ENCODE results near the gene ABCG2.

The ABCG2 gene

DNA sequence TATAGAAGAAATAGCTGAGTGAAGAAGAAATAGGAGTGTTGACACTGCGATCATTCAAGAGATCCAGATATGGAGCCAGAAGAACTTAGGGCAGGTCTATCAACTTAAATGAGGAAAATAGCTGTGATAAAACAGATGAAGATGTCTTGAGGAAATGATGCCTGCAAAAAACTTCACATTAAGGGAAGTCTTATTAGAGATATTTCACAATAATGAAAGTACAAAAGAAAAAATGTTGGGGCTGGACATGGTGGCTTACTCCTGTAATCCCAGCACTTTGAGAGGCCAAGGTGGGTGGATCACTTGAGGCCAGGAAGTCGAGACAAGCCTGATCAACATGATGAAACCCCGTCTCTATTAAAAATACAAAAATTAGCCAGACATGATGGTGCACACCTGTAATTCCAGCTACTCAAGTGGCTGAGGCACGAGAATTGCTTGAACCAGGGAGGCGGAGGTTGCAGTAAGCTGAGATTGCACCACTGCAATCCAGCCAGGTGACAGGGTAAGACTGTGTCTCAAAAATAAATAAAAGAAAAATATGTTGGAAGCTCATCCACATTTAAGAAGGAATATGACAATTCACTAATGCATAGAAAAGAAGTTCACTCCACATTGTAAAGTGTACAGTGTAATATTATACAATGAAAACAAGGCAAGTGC lies 94.7 kb downstream of the ABCG2 start:
- DNase-seq (ENCODE audit: low spot score), result no peak

GRCh38 chr4:88062843-88063242 lies 95.6 kb downstream of the ABCG2 start:
- no peak for DNase-seq (ENCODE audit: low spot score)

- DNase-seq (ENCODE audit: low spot score), result peak; percentile 8
Observed at GRCh38 chr4:88062311-88062710, 96.1 kb downstream of the ABCG2 start.

- no peak for DNase-seq (ENCODE audit: low spot score)
Observed at GRCh38 chr4:88060431-88060830, 98.0 kb downstream of the ABCG2 start.

GRCh38 chr4:88059766-88060165 lies 98.7 kb downstream of the ABCG2 start:
- no peak for DNase-seq (ENCODE audit: low spot score)

DNA sequence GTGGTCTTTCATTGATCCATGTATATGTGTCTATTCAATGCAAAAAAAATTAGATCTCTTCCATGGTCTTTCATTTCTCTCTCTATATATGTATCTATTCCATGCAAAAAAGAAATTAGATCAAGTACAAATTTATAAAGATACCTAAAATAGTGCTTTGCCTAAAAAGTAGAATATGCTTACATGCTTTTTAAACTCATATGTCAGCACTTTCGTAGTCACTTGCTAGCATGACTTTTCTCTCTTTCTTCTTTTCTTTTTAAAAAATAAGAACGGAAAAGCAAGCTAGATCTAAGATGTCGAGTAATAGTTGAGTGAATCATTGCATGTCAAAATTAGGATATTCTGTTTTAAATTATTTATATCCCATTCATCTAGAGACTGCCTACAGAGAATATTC lies 100.1 kb downstream of the ABCG2 start:
- DNase-seq (ENCODE audit: low spot score), result no peak

DNA sequence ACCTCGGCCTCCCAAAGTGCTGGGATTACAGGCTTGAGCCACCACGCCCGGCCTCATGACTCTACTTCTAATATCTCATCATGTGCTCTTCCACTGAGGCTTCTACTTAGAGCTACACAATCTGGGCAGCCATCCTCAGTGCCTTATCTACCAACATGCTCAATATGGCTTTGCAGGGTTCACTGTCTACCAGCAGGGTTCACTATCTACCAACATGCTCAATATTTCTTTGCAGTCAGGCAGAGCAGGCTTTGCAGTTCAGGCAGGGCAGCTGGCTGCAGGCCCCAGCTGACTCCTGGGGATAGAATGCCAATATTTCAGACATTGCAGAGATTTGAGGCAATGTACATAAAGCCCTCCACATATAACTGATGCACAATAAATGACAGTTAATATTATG lies 103.5 kb downstream of the ABCG2 start:
- peak; percentile 37 for DNase-seq (ENCODE audit: low spot score)

GRCh38 chr4:88054229-88054628 lies 104.2 kb downstream of the ABCG2 start:
- no peak for DNase-seq (ENCODE audit: low spot score)

DNA sequence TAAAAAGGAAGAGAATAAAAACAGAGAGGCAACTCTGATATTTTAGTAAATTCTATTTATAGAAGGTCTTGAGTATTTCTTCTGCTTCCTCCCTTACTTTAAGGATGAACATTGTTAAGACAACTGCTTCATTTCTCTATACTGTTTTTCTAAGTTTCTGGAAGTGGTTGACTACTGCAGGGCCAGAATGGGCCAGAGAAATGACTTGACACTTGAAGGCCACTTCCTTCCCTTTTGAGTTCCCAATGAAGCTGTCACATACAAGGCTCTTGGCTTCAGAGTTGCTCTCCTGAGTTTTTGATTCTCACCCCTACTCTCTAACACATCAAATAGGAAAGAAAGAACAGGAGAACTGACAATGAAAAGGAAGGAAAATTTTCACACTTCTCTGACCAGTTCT lies 113.4 kb downstream of the ABCG2 start:
- DNase-seq (ENCODE audit: low spot score), result no peak

DNA sequence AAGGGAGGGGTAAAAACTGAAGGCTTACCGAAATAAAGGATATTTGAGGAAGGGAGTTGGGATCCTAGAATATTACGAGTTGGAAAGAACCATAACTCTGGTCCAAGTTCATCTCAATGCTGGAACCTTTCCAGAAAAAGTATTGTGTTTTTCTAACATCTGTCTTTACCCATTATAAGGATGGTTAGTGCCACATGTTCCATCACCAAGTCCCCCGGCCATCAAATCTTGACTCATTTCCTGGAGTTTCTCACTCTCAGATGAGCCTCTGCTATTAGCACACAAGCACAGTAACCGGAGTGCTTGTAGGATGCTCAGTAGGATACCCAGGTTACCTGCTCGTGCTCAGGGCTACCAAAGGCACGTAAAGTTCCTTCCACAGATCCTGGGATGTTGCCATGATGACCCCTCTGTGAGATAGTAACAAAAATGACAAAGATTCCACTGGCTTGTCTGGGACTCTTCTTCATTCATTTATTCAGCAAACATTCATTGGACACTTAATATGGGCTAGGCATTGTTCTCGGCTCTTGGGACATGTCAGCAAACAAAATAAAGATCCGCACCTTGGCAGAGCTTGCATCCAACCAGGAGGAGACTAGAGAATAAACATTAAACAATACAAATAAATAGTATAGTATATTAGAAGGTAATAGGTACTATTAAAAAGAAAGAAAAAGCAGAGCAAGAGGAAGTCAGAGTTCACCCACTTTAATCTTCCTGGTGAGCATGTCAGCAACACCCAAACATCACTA lies 114.7 kb downstream of the ABCG2 start:
- no peak for DNase-seq (ENCODE audit: low spot score)

DNA sequence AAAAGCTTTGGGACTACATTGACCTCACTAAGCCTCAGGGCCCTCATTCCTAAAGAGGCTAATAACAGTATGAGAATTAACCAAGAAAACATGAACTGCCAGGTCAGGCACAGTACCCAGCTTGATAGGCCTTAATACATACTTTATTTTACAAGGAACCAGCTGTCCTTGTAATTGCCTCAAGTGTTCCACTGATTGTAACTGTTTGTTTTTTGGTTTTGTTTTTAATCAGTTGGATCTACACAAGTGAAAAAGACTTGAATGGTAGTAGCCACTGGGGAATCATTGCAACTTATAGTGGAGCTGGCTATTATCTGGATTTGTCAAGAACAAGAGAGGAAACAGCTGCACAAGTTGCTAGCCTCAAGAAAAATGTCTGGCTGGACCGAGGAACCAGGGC lies 115.4 kb downstream of the ABCG2 start:
- DNase-seq (ENCODE audit: low spot score), result no peak

- no peak for DNase-seq (ENCODE audit: low spot score)
Observed at GRCh38 chr4:88041626-88042025, 116.8 kb downstream of the ABCG2 start.

- no peak for DNase-seq (ENCODE audit: low spot score)
Observed at GRCh38 chr4:88040707-88041106, 117.7 kb downstream of the ABCG2 start.
